ENCODE measurements around the gene CLDN9. TPM values are rescaled to one million over a fixed set of nuclear protein-coding genes. Genes with fewer than 3 reads are reported as not detected.

CLDN9 gene
- total RNA-seq, 1 experiment from 2014 or later = 1.3 TPM

DNA sequence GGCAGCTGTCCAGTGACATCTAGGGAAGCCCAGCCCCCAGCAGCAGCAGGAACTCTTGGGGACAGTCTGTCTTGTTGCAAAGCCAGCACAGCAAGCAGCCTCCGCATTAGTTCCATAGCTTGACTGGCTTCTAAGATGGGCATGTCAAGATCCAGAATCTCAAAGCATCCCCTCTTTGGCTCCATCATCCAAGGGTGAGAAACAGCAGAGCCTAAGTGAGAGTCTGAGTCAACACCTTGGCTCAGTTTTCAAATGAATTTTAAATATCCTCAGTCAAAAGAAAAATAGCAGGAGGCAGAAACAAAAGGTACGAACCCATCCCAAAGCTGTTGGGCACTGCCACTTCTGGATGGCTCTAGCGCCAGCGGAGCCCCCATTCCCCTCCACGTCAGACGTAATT lies 2.2 kb downstream of the CLDN9 start:
- H3K4me1 Mint-ChIP-seq = peaks cover 43 to 82% of the 10 kb centered on the region in 2 experiments
- no peak overlapping the region for H4K5ac ChIP-seq (ENCODE audit: insufficient read length, low read depth, low read length)
- no peaks in the 10 kb centered on the region for H3K27me3 ChIP-seq (ENCODE audit: insufficient read depth, low read length)
- H3K9me3 ChIP-seq (ENCODE audit: control insufficient read depth, low read depth, low read length) = no peaks in the 10 kb centered on the region
- no peak overlapping the region for H4K91ac ChIP-seq (ENCODE audit: insufficient read length, low read depth, low read length)
- H3K4me1 ChIP-seq (ENCODE audit: insufficient read depth, low read length) = no peaks in the 10 kb centered on the region; the same call in 1 of the 2 replicates
- H3K27me3 Mint-ChIP-seq (ENCODE audit: low read depth) = peaks cover 10% of the 10 kb centered on the region
- H3K4me2 ChIP-seq (ENCODE audit: insufficient read depth, insufficient read length, low read length) = no peak overlapping the region
- H2AK5ac ChIP-seq (ENCODE audit: insufficient read length, low read length) = no peak overlapping the region
- H3K56ac ChIP-seq (ENCODE audit: insufficient read length, low read depth, low read length) = no peak overlapping the region
- WGBS (ENCODE audit: extremely low coverage, insufficient read length, low lambda C conversion rate) = no CpG with 5 or more reads among the region's 6 CpGs
- peak overlapping the region; percentile 65 to 91 for H3K4me3 Mint-ChIP-seq
- TF ChIP-seq, protein P1, sequence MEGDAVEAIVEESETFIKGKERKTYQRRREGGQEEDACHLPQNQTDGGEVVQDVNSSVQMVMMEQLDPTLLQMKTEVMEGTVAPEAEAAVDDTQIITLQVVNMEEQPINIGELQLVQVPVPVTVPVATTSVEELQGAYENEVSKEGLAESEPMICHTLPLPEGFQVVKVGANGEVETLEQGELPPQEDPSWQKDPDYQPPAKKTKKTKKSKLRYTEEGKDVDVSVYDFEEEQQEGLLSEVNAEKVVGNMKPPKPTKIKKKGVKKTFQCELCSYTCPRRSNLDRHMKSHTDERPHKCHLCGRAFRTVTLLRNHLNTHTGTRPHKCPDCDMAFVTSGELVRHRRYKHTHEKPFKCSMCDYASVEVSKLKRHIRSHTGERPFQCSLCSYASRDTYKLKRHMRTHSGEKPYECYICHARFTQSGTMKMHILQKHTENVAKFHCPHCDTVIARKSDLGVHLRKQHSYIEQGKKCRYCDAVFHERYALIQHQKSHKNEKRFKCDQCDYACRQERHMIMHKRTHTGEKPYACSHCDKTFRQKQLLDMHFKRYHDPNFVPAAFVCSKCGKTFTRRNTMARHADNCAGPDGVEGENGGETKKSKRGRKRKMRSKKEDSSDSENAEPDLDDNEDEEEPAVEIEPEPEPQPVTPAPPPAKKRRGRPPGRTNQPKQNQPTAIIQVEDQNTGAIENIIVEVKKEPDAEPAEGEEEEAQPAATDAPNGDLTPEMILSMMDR (conservative IDR thresholded peaks at IDR 0.05) = no peak
- H3K23me2 ChIP-seq (ENCODE audit: insufficient read length, low read depth, low read length, poor library complexity, severe bottlenecking) = peaks cover 17% of the 10 kb centered on the region
- no peak overlapping the region for H2BK15ac ChIP-seq (ENCODE audit: low read depth, low read length)
- no peak overlapping the region for H3K4ac ChIP-seq (ENCODE audit: low read depth, low read length)
- H3K9ac ChIP-seq (ENCODE audit: extremely low read depth, insufficient read length, low read length) = no peak overlapping the region
- no peaks in the 10 kb centered on the region for H3K79me1 ChIP-seq (ENCODE audit: insufficient read depth, low read depth, low read length, poor library complexity, severe bottlenecking)
- peaks cover 9% of the 10 kb centered on the region; the same call in 1 of the 2 replicates for H3K79me2 ChIP-seq (ENCODE audit: insufficient read depth, low read length)
- no peak overlapping the region for H2AFZ ChIP-seq (ENCODE audit: low read length)
- H3K27ac ChIP-seq (ENCODE audit: insufficient read length, low read depth, low read length) = no peak overlapping the region
- H3K18ac ChIP-seq (ENCODE audit: insufficient read length, low read depth, low read length) = no peak overlapping the region
- no peaks in the 10 kb centered on the region for H4K20me1 ChIP-seq (ENCODE audit: control insufficient read depth, insufficient read depth, insufficient read length)
- no peak overlapping the region for H2BK120ac ChIP-seq (ENCODE audit: low read depth, low read length, poor library complexity, severe bottlenecking)
- H3K23ac ChIP-seq (ENCODE audit: insufficient read length, low read depth, low read length) = no peak overlapping the region
- H3K14ac ChIP-seq (ENCODE audit: insufficient read depth, low read length) = no peak overlapping the region
- H3K27ac Mint-ChIP-seq = peak overlapping the region in 2 of 3 experiments; percentile 82 to 93; a peak in 4 of 7 replicates
- H3K9me3 Mint-ChIP-seq = no peaks in the 10 kb centered on the region; a peak in 2 of 5 replicates
- no peak overlapping the region for H2BK5ac ChIP-seq (ENCODE audit: insufficient read length, low read length)
- H2BK20ac ChIP-seq (ENCODE audit: low read depth, low read length, poor library complexity, severe bottlenecking) = no peak overlapping the region
- H3K36me3 Mint-ChIP-seq (ENCODE audit: insufficient read depth in 1 of 3, low read depth in 3 of 3) = peaks cover 21 to 32% (median 30%) of the 10 kb centered on the region in 3 experiments
- no peak for DNase-seq
- no peak overlapping the region for H3T11ph ChIP-seq (ENCODE audit: low read length)
- H2BK12ac ChIP-seq (ENCODE audit: insufficient read length, low read depth, low read length) = no peak overlapping the region
- H4K8ac ChIP-seq (replicated peaks; ENCODE audit: insufficient read length, low read depth, low read length) = no peak overlapping the region
